Lung (tissue), 12 donors: ENCODE measurements around the gene FAM131C. TPM values are rescaled to one million over a fixed set of nuclear protein-coding genes. Genes with fewer than 3 reads are reported as not detected.

Experiments used
- ATAC-seq: fragments of 200-7000 bp; cut with Tn5 transposase; one replicate; pipeline ENCODE4 v1.9.1; 2020; ENCODE audit warnings: moderate number of reproducible peaks; ENCODE audit not compliant: insufficient read depth, low FRiP score
- DNase-seq, 3 donors: peaks; one replicate each; pipeline ENCODE4 v3.0.0-alpha.2; 2013 to 2017
- H3K27ac ChIP-seq, 2 donors: one replicate each; pipeline ENCODE4 v1.5.1; 2013; ENCODE audit warnings: mild to moderate bottlenecking in 2 of 2, moderate library complexity in 2 of 2, control low read depth in 1 of 2, inconsistent platforms in 1 of 2, low read depth in 1 of 2, low read length in 1 of 2
- H3K27me3 ChIP-seq, 3 donors: one replicate each; pipeline ENCODE4 v1.5.1; 2013; ENCODE audit warnings: low read length in 2 of 3; ENCODE audit not compliant: control insufficient read depth in 3 of 3, insufficient read depth in 3 of 3
- H3K36me3 ChIP-seq, 4 donors: one replicate each; pipeline ENCODE4 v1.5.1; 2013; ENCODE audit warnings: low read length in 4 of 4, mild to moderate bottlenecking in 1 of 4, moderate library complexity in 1 of 4; ENCODE audit not compliant: control insufficient read depth in 4 of 4, insufficient read depth in 4 of 4
- H3K4me1 ChIP-seq, 5 donors: one replicate each; pipeline ENCODE4 v1.5.1; 2013; ENCODE audit warnings: low read length in 5 of 5, mild to moderate bottlenecking in 2 of 5, moderate library complexity in 1 of 5; ENCODE audit not compliant: control insufficient read depth in 5 of 5, insufficient read depth in 5 of 5
- H3K4me3 ChIP-seq: one replicate; pipeline ENCODE4 v1.5.1; 2013; ENCODE audit warnings: mild to moderate bottlenecking, control low read depth, moderate library complexity
- H3K9ac ChIP-seq, 2 donors: one replicate each; pipeline ENCODE4 v1.5.1; 2013; ENCODE audit warnings: low read length in 2 of 2, control low read depth in 1 of 2; ENCODE audit not compliant: insufficient read depth in 1 of 2
- H3K9me3 ChIP-seq, 4 donors: one replicate each; pipeline ENCODE4 v1.5.1; 2013; ENCODE audit warnings: low read length in 3 of 4, mild to moderate bottlenecking in 1 of 4, moderate library complexity in 1 of 4; ENCODE audit not compliant: control insufficient read depth in 4 of 4, insufficient read depth in 3 of 4
- CTCF ChIP-seq: IDR thresholded peaks from 2 replicates; pipeline ENCODE4 v1.5.1; 2012; ENCODE audit warnings: mild to moderate bottlenecking; ENCODE audit errors: control extremely low read depth, extremely low read depth
- WGBS, 2 donors: extraction: QIAGEN DNeasy Blood & Tissue Kit; methylation state at CpG; one replicate each; pipeline ENCODE4 v1.1.7; 2013; 5-methylcytosine and 5-hydroxymethylcytosine counted together
- polyA plus RNA-seq, 2 donors: library from polyadenylated mRNA; stranded (reverse); fragments of 200-250 nt; gene quantifications; one replicate each; pipeline ENCODE4 v1.2.1, GENCODE V29; 2013
- total RNA-seq, 2 donors: library from RNA; depleted of rRNA in 1 of 2; stranded (reverse); fragments of >200 nt in 1 of 2; gene quantifications; one replicate each; pipeline ENCODE4 v1.2.1, GENCODE V29; 2014 to 2021
- donor health status: control.
- donor health status: control.
- donor health status: Bipolar disorder and iron deficiency.
- donor health status: healthy.
- donor health status: DM: yes; HTN: yes; CAD: no.

The FAM131C gene
- total and polyA plus RNA-seq, 4 donors, result not detected

GRCh38 chr1:16078925-16079656 is 5.6 kb upstream of the FAM131C start:
- peak; percentile 96 for TF ChIP-seq CTCF
- Histone ChIP-seq H3K4me3 (no peak overlapping the region), H3K36me3 (no peaks in the 10 kb centered on the region), H3K27ac (no peak overlapping the region), H3K9me3 (no peaks in the 10 kb centered on the region), H3K27me3 (peaks cover 0 to 4% (median 4%) of the 10 kb centered on the region in 3 donors), H3K9ac (no peak overlapping the region), H3K4me1 (peaks cover 0 to 4% (median 2%) of the 10 kb centered on the region in 5 donors)
- DNase-seq (peak; percentile 85 to 86 (median 85)), ATAC-seq (peak; percentile 54)
- 38 to 40% methylated on average over 10 of the region's 10 CpGs for WGBS, 2 donors

GRCh38 chr1:16077406-16078245 is 4.2 kb upstream of the FAM131C start:
- 88 to 89% methylated on average over 12 of the region's 12 CpGs for WGBS, 2 donors
- Histone ChIP-seq H3K9me3 (no peaks in the 10 kb centered on the region), H3K4me1 (peaks cover 0 to 10% (median 2%) of the 10 kb centered on the region in 5 donors), H3K27me3 (peaks cover 0 to 12% (median 6%) of the 10 kb centered on the region in 3 donors), H3K36me3 (no peaks in the 10 kb centered on the region), H3K4me3 (no peak overlapping the region), H3K9ac (no peak overlapping the region), H3K27ac (no peak overlapping the region)
- DNase-seq (no peak), ATAC-seq (no peak)
- TF ChIP-seq CTCF, result no peak

- ATAC-seq, result no peak
- Histone ChIP-seq H3K9me3 (no peaks in the 10 kb centered on the region), H3K27ac (no peak overlapping the region), H3K4me1 (peaks cover 0 to 10% (median 2%) of the 10 kb centered on the region in 5 donors), H3K27me3 (peaks cover 4 to 12% (median 6%) of the 10 kb centered on the region in 3 donors), H3K9ac (no peak overlapping the region), H3K4me3 (no peak overlapping the region), H3K36me3 (no peaks in the 10 kb centered on the region)
- WGBS, 2 donors, result 90 to 93% methylated on average over 11 of the region's 11 CpGs
- no peak for DNase-seq
- no peak for TF ChIP-seq CTCF
Observed at GRCh38 chr1:16076865-16077238, 3.4 kb upstream of the FAM131C start.
